Natural killer cell (primary cell): ENCODE results near the gene OXLD1. TPM values are rescaled to one million over a fixed set of nuclear protein-coding genes. Genes with fewer than 3 reads are reported as not detected.

ENCODE experiments used
- ATAC-seq, 3 donors: fragments of 150-1000 bp in 2 of 3; fragments of 200-7000 bp in 1 of 3; cut with Tn5 transposase; 1 replicate in 1 of 3; 2 replicates in 2 of 3; pipeline ENCODE4 v1.10.0; 2021; ENCODE audit warnings: mild to moderate bottlenecking in 2 of 3, moderate library complexity in 2 of 3
- DNase-seq, 2 donors: peaks; one replicate each; pipeline versions ENCODE4 v3.0.0 to v3.0.0-alpha.2; 2013 to 2021; ENCODE audit warnings: mixed read lengths in 1 of 2
- H3K27ac ChIP-seq: one replicate; pipeline ENCODE4 v1.5.1; 2013; ENCODE audit warnings: mild to moderate bottlenecking, low read length
- H3K27me3 ChIP-seq: one replicate; pipeline ENCODE4 v1.6.1; 2013; ENCODE audit warnings: low read length; ENCODE audit not compliant: control insufficient read depth, insufficient read depth
- H3K36me3 ChIP-seq: one replicate; pipeline ENCODE4 v1.6.1; 2013; ENCODE audit warnings: low read length; ENCODE audit not compliant: control insufficient read depth, insufficient read depth
- H3K4me1 ChIP-seq: one replicate; pipeline ENCODE4 v1.6.1; 2013; ENCODE audit warnings: low read length; ENCODE audit not compliant: control insufficient read depth, insufficient read depth
- H3K4me3 ChIP-seq: one replicate; pipeline ENCODE4 v1.5.1; 2013; ENCODE audit warnings: low read length
- H3K9me3 ChIP-seq: one replicate; pipeline ENCODE4 v1.6.1; 2013; ENCODE audit warnings: low read length; ENCODE audit not compliant: control insufficient read depth, insufficient read depth
- H3K27ac Mint-ChIP-seq, 2 donors: one replicate each; pipeline ENCODE4 v1.8.0; 2022; ENCODE audit warnings: mild to moderate bottlenecking in 2 of 2, mixed read lengths in 2 of 2, moderate library complexity in 1 of 2
- H3K27me3 Mint-ChIP-seq, 2 donors: one replicate each; pipeline ENCODE4 v1.8.0; 2022; ENCODE audit warnings: low read depth in 2 of 2, mixed read lengths in 2 of 2
- H3K36me3 Mint-ChIP-seq: one replicate; pipeline ENCODE4 v1.8.0; 2022; ENCODE audit warnings: mixed read lengths
- H3K4me1 Mint-ChIP-seq, 2 donors: one replicate each; pipeline ENCODE4 v1.8.0; 2022; ENCODE audit warnings: mixed read lengths in 2 of 2
- H3K4me3 Mint-ChIP-seq: one replicate; pipeline ENCODE4 v1.8.0; 2022; ENCODE audit warnings: mild to moderate bottlenecking, moderate library complexity, mixed read lengths
- H3K9me3 Mint-ChIP-seq, 2 donors: one replicate each; pipeline ENCODE4 v1.8.0; 2022; ENCODE audit warnings: mixed read lengths in 2 of 2
- CTCF ChIP-seq: fragments of 200-600 bp; IDR thresholded peaks from one replicate; pipeline ENCODE4 v1.8.0; 2022; ENCODE audit warnings: antibody characterized with exemption
- WGBS: methylation state at CpG from one replicate; pipeline ENCODE4 v1.1.7; 2013; ENCODE audit warnings: missing lambda C conversion rate; ENCODE audit not compliant: insufficient coverage; 5-methylcytosine and 5-hydroxymethylcytosine counted together
- intact Hi-C: fragments of 100-400 bp; cut with micrococcal nuclease; formaldehyde crosslinking; loops from one replicate; pipeline ENCODE4 v1.14.2; 2022
- total RNA-seq, 4 donors: library from RNA; stranded (reverse); fragments of 120-200 nt in 1 of 4; gene quantifications; one replicate each; pipeline versions ENCODE4 v1.2.3 to v1.2.4, GENCODE V29; 2013 to 2022

OXLD1 gene
- total RNA-seq, 3 donors from 2014 or later (not counting 1 experiment from before 2014, with no cell fraction given): 29.9 to 35.0 (median 32.4) TPM

GRCh38 chr17:81693509-81694210, 27.3 kb upstream of the OXLD1 start:
- Mint-ChIP-seq H3K9me3 (no peaks in the 10 kb centered on the region), H3K27me3 (no peaks in the 10 kb centered on the region), H3K4me1 (peaks cover 11 to 14% of the 10 kb centered on the region in 2 donors), H3K27ac (no peak overlapping the region), H3K4me3 (no peak overlapping the region), H3K36me3 (no peaks in the 10 kb centered on the region)
- Histone ChIP-seq H3K9me3 (no peaks in the 10 kb centered on the region), H3K4me1 (no peaks in the 10 kb centered on the region), H3K27ac (no peak overlapping the region), H3K36me3 (peaks cover 94% of the 10 kb centered on the region), H3K4me3 (no peak overlapping the region), H3K27me3 (no peaks in the 10 kb centered on the region)
- no peak for TF ChIP-seq CTCF
- WGBS: 96% methylated on average over 34 of the region's 35 CpGs
- intact Hi-C loops: no loop called here
- DNase-seq (no peak), ATAC-seq (no peak)

GRCh38 chr17:81691608-81692007, 25.2 kb upstream of the OXLD1 start:
- Mint-ChIP-seq H3K4me1 (peaks cover 11 to 22% of the 10 kb centered on the region in 2 donors), H3K4me3 (no peak overlapping the region), H3K27me3 (no peaks in the 10 kb centered on the region), H3K36me3 (no peaks in the 10 kb centered on the region), H3K27ac (no peak overlapping the region), H3K9me3 (no peaks in the 10 kb centered on the region)
- WGBS: 97% methylated on average over 20 of the region's 20 CpGs
- intact Hi-C loops: no loop called here
- Histone ChIP-seq H3K4me1 (no peaks in the 10 kb centered on the region), H3K4me3 (no peak overlapping the region), H3K27ac (no peak overlapping the region), H3K27me3 (no peaks in the 10 kb centered on the region), H3K9me3 (no peaks in the 10 kb centered on the region), H3K36me3 (peaks cover 89% of the 10 kb centered on the region)
- TF ChIP-seq CTCF: no peak
- ATAC-seq: no peak
- DNase-seq: no peak

- Histone ChIP-seq H3K27ac (no peak overlapping the region), H3K9me3 (no peaks in the 10 kb centered on the region), H3K4me1 (no peaks in the 10 kb centered on the region), H3K27me3 (no peaks in the 10 kb centered on the region), H3K4me3 (no peak overlapping the region), H3K36me3 (peaks cover 89% of the 10 kb centered on the region)
- DNase-seq: no peak
- ATAC-seq: no peak
- intact Hi-C loops: no loop called here
- no peak overlapping the region for H3K4me3 Mint-ChIP-seq
- 97% methylated on average over 18 of the region's 18 CpGs for WGBS
- peaks cover 11 to 25% of the 10 kb centered on the region in 2 donors for H3K4me1 Mint-ChIP-seq
- no peak overlapping the region for H3K27ac Mint-ChIP-seq
- H3K36me3 Mint-ChIP-seq: no peaks in the 10 kb centered on the region
- H3K9me3 Mint-ChIP-seq: no peaks in the 10 kb centered on the region
- no peak for TF ChIP-seq CTCF
- H3K27me3 Mint-ChIP-seq: no peaks in the 10 kb centered on the region
Observed at GRCh38 chr17:81691196-81691595, 24.8 kb upstream of the OXLD1 start.

GRCh38 chr17:81690549-81690948, 24.1 kb upstream of the OXLD1 start:
- DNase-seq: no peak
- Mint-ChIP-seq H3K9me3 (no peaks in the 10 kb centered on the region), H3K27ac (no peak overlapping the region), H3K36me3 (no peaks in the 10 kb centered on the region), H3K4me3 (no peak overlapping the region), H3K27me3 (no peaks in the 10 kb centered on the region), H3K4me1 (peaks cover 11 to 27% of the 10 kb centered on the region in 2 donors)
- H3K9me3 ChIP-seq: no peaks in the 10 kb centered on the region
- peaks cover 4% of the 10 kb centered on the region for H3K4me1 ChIP-seq
- H3K27me3 ChIP-seq: no peaks in the 10 kb centered on the region
- no peak for TF ChIP-seq CTCF
- WGBS: 94% methylated on average over 17 of the region's 17 CpGs
- no peak for ATAC-seq
- H3K27ac ChIP-seq: no peak overlapping the region
- intact Hi-C loops: no loop called here
- peaks cover 82% of the 10 kb centered on the region for H3K36me3 ChIP-seq
- no peak overlapping the region for H3K4me3 ChIP-seq
